ENCODE measurements around the gene TMX1.

Gene TMX1

GRCh38 chr14:51239813-51240803, at the start of gene TMX1:
TSS of gene TMX1 (plus strand) at chr14:51240247. CDS start at chr14:51240293, 46 bp downstream.
- in situ Hi-C loops (cut with HindIII; ENCODE audit: low pct_unique_long_range_greater_than_20kb, low sequenced_read_pairs), result no loop called here
- no peak for TF ChIP-seq JUND (IDR thresholded peaks at IDR 0.05; ENCODE audit: low read depth)

GRCh38 chr14:51201890-51202289, 38.2 kb upstream of the TMX1 start:
- no peak for TF ChIP-seq JUND (IDR thresholded peaks at IDR 0.05; ENCODE audit: low read depth)
- in situ Hi-C loops (cut with HindIII; ENCODE audit: low pct_unique_long_range_greater_than_20kb, low sequenced_read_pairs), result no loop called here
- DNase-seq (ENCODE audit: low read depth in 1 of 2, low spot score in 1 of 2), result no peak

More at GRCh38 chr14:51239813-51240803, at the start of gene TMX1:
- peak; percentile 100 for DNase-seq (ENCODE audit: low read depth in 1 of 2, low spot score in 1 of 2)

- in situ Hi-C loops (cut with HindIII; ENCODE audit: low pct_unique_long_range_greater_than_20kb, low sequenced_read_pairs), result no loop called here
- no peak for TF ChIP-seq JUND (IDR thresholded peaks at IDR 0.05; ENCODE audit: low read depth)
Measured at GRCh38 chr14:51202914-51203665, 37.0 kb upstream of the TMX1 start.

GRCh38 chr14:51203881-51204280, 36.2 kb upstream of the TMX1 start:
- no peak for TF ChIP-seq JUND (IDR thresholded peaks at IDR 0.05; ENCODE audit: low read depth)
- in situ Hi-C loops (cut with HindIII; ENCODE audit: low pct_unique_long_range_greater_than_20kb, low sequenced_read_pairs), result no loop called here
- DNase-seq (ENCODE audit: low read depth in 1 of 2, low spot score in 1 of 2), result no peak

More at GRCh38 chr14:51202914-51203665, 37.0 kb upstream of the TMX1 start:
- no peak for DNase-seq (ENCODE audit: low read depth in 1 of 2, low spot score in 1 of 2)

GRCh38 chr14:51205486-51205885, 34.6 kb upstream of the TMX1 start:
- TF ChIP-seq JUND (IDR thresholded peaks at IDR 0.05; ENCODE audit: low read depth), result no peak
- in situ Hi-C loops (cut with HindIII; ENCODE audit: low pct_unique_long_range_greater_than_20kb, low sequenced_read_pairs), result no loop called here
- DNase-seq (ENCODE audit: low read depth in 1 of 2, low spot score in 1 of 2), result no peak

- in situ Hi-C loops (cut with HindIII; ENCODE audit: low pct_unique_long_range_greater_than_20kb, low sequenced_read_pairs), result no loop called here
- DNase-seq (ENCODE audit: low read depth in 1 of 2, low spot score in 1 of 2), result no peak
- TF ChIP-seq JUND (IDR thresholded peaks at IDR 0.05; ENCODE audit: low read depth), result no peak
Measured at GRCh38 chr14:51206462-51206861, 33.6 kb upstream of the TMX1 start.

- no peak for TF ChIP-seq JUND (IDR thresholded peaks at IDR 0.05; ENCODE audit: low read depth)
- in situ Hi-C loops (cut with HindIII; ENCODE audit: low pct_unique_long_range_greater_than_20kb, low sequenced_read_pairs), result no loop called here
- peak in 1 of 2 experiments; percentile 53 for DNase-seq (ENCODE audit: low read depth in 1 of 2, low spot score in 1 of 2)
Measured at GRCh38 chr14:51207621-51208020, 32.4 kb upstream of the TMX1 start.

- in situ Hi-C loops (cut with HindIII; ENCODE audit: low pct_unique_long_range_greater_than_20kb, low sequenced_read_pairs), result no loop called here
- TF ChIP-seq JUND (IDR thresholded peaks at IDR 0.05; ENCODE audit: low read depth), result no peak
- DNase-seq (ENCODE audit: low read depth in 1 of 2, low spot score in 1 of 2), result no peak
Measured at GRCh38 chr14:51208982-51209381, 31.1 kb upstream of the TMX1 start.

- in situ Hi-C loops (cut with HindIII; ENCODE audit: low pct_unique_long_range_greater_than_20kb, low sequenced_read_pairs), result no loop called here
- no peak for DNase-seq (ENCODE audit: low read depth in 1 of 2, low spot score in 1 of 2)
- TF ChIP-seq JUND (IDR thresholded peaks at IDR 0.05; ENCODE audit: low read depth), result no peak
Measured at GRCh38 chr14:51209457-51209856, 30.6 kb upstream of the TMX1 start.

GRCh38 chr14:51210594-51210993, 29.5 kb upstream of the TMX1 start:
- no peak for TF ChIP-seq JUND (IDR thresholded peaks at IDR 0.05; ENCODE audit: low read depth)
- in situ Hi-C loops (cut with HindIII; ENCODE audit: low pct_unique_long_range_greater_than_20kb, low sequenced_read_pairs), result no loop called here
- DNase-seq (ENCODE audit: low read depth in 1 of 2, low spot score in 1 of 2), result no peak

GRCh38 chr14:51211149-51211548, 28.9 kb upstream of the TMX1 start:
- no peak for TF ChIP-seq JUND (IDR thresholded peaks at IDR 0.05; ENCODE audit: low read depth)
- in situ Hi-C loops (cut with HindIII; ENCODE audit: low pct_unique_long_range_greater_than_20kb, low sequenced_read_pairs), result no loop called here
- peak in 1 of 2 experiments; percentile 57 for DNase-seq (ENCODE audit: low read depth in 1 of 2, low spot score in 1 of 2)

GRCh38 chr14:51216602-51217001, 23.4 kb upstream of the TMX1 start:
- no peak for TF ChIP-seq JUND (IDR thresholded peaks at IDR 0.05; ENCODE audit: low read depth)
- DNase-seq (ENCODE audit: low read depth in 1 of 2, low spot score in 1 of 2), result no peak
- in situ Hi-C loops (cut with HindIII; ENCODE audit: low pct_unique_long_range_greater_than_20kb, low sequenced_read_pairs), result no loop called here
